Fibroblast of lung (primary cell): ENCODE measurements around the gene HDHD3. TPM values are rescaled to one million over a fixed set of nuclear protein-coding genes. Genes with fewer than 3 reads are reported as not detected.
"Not testable (repeated sequence)": the region's sequence is repeated elsewhere in the genome, so short reads cannot be mapped to it uniquely, and the experiment has no call there.

ENCODE experiments used
- DNase-seq, 2 donors: peaks; one replicate each; pipeline versions ENCODE4 v3.0.0 to v3.0.0-alpha.2; 2010; ENCODE audit warnings: low read depth in 2 of 2
- H2AFZ ChIP-seq: 2 replicates; pipeline ENCODE4 v1.5.1; 2012; ENCODE audit warnings: low read length, control low read depth, inconsistent platforms
- H3K27ac ChIP-seq: 2 replicates; pipeline ENCODE4 v1.5.1; 2011; ENCODE audit warnings: low read length, control low read depth; ENCODE audit not compliant: insufficient read depth
- H3K27me3 ChIP-seq: 2 replicates; pipeline ENCODE4 v1.5.1; 2011; ENCODE audit warnings: mild to moderate bottlenecking, low read length; ENCODE audit not compliant: control insufficient read depth, insufficient read depth
- H3K36me3 ChIP-seq: 2 replicates; pipeline ENCODE4 v1.5.1; 2011; ENCODE audit warnings: low read length; ENCODE audit not compliant: control insufficient read depth, insufficient read depth
- H3K4me1 ChIP-seq: 2 replicates; pipeline ENCODE4 v1.5.1; 2011; ENCODE audit warnings: low read length; ENCODE audit not compliant: control insufficient read depth, insufficient read depth; ENCODE audit errors: extremely low read depth
- H3K4me2 ChIP-seq: 2 replicates; pipeline ENCODE4 v1.5.1; 2011; ENCODE audit warnings: low read length, control low read depth; ENCODE audit not compliant: insufficient read depth; ENCODE audit errors: extremely low read depth
- H3K4me3 ChIP-seq, 4 experiments: fragments of 200-600 bp in 1 of 4; sonication (generic) in 1 of 4; replicated peaks in 1 of 4; 2 replicates each; pipeline ENCODE4 v1.5.1; 2011 to 2016; ENCODE audit warnings: low read length in 4 of 4, low read depth in 3 of 4, mild to moderate bottlenecking in 3 of 4, control low read depth in 2 of 4, inconsistent platforms in 1 of 4, mixed read lengths in 1 of 4; ENCODE audit not compliant: insufficient read depth in 1 of 4; ENCODE audit errors: control extremely low read depth in 1 of 4
- H3K79me2 ChIP-seq: 2 replicates; pipeline ENCODE4 v1.5.1; 2012; ENCODE audit warnings: mild to moderate bottlenecking, low read length, inconsistent platforms; ENCODE audit not compliant: control insufficient read depth, insufficient read depth
- H3K9ac ChIP-seq: 2 replicates; pipeline ENCODE4 v1.5.1; 2011; ENCODE audit warnings: mild to moderate bottlenecking, low read length, control low read depth; ENCODE audit not compliant: insufficient read depth
- H3K9me3 ChIP-seq: 2 replicates; pipeline ENCODE4 v1.5.1; 2012; ENCODE audit warnings: low read depth, low read length; ENCODE audit not compliant: control insufficient read depth, insufficient read depth
- H4K20me1 ChIP-seq: 2 replicates; pipeline ENCODE4 v1.5.1; 2011; ENCODE audit warnings: low read length; ENCODE audit not compliant: control insufficient read depth, insufficient read depth; ENCODE audit errors: extremely low read depth
- CTCF ChIP-seq, 2 donors: IDR thresholded peaks in 1 of 2; conservative IDR thresholded peaks in 1 of 2; 1 replicate in 1 of 2; 2 replicates in 1 of 2; pipeline ENCODE4 v1.5.1; 2011 to 2012; ENCODE audit warnings: low read length in 2 of 2, control low read depth in 1 of 2, inconsistent platforms in 1 of 2, low read depth in 1 of 2, mild to moderate bottlenecking in 1 of 2
- EZH2 ChIP-seq: IDR thresholded peaks from 2 replicates; pipeline ENCODE4 v1.5.1; 2012; ENCODE audit warnings: low read length, control low read depth, mild to moderate bottlenecking; ENCODE audit errors: missing control alignments
- polyA plus RNA-seq, 2 donors: library from polyadenylated mRNA; depleted of rRNA in 1 of 2; stranded (reverse) in 1 of 2; unstranded in 1 of 2; fragments of >200 nt; gene quantifications; 2 replicates each; pipeline ENCODE4 v1.2.1, GENCODE V29; 2011 to 2012; ENCODE audit warnings: missing spikeins in 1 of 2
- total RNA-seq: library from RNA; depleted of rRNA; stranded (reverse); fragments of >200 nt; gene quantifications from 2 replicates; pipeline ENCODE4 v1.2.1, GENCODE V29; 2014

Gene HDHD3
- total and polyA plus RNA-seq, 2 donors (not counting 1 experiment from before 2014, with no cell fraction given), result 6.5 to 14.2 TPM

GRCh38 chr9:113368982-113369854, 7.6 kb downstream of the HDHD3 start:
- Histone ChIP-seq H3K36me3 (peaks cover 3% of the 10 kb centered on the region), H3K79me2 (no peaks in the 10 kb centered on the region), H3K4me3 (no peak overlapping the region), H3K27me3 (no peaks in the 10 kb centered on the region), H3K27ac (no peak overlapping the region), H3K9me3 (no peaks in the 10 kb centered on the region), H3K9ac (no peak overlapping the region), H3K4me1 (no peaks in the 10 kb centered on the region), H3K4me2 (no peak overlapping the region), H4K20me1 (no peaks in the 10 kb centered on the region), H2AFZ (no peak overlapping the region)
- TF ChIP-seq EZH2 (no peak), CTCF (conservative IDR thresholded peaks at IDR 0.05 in 1 of 2, IDR thresholded peaks at IDR 0.05 in 1 of 2; ENCODE audit: low read depth in 1 of 2, low read length in 2 of 2) (no peak)
- no peak for DNase-seq

- Histone ChIP-seq H2AFZ (no peak overlapping the region), H3K4me1 (no peaks in the 10 kb centered on the region), H3K36me3 (no peaks in the 10 kb centered on the region), H3K9ac (no peak overlapping the region), H3K27ac (no peak overlapping the region), H4K20me1 (no peaks in the 10 kb centered on the region), H3K4me3 (no peak overlapping the region), H3K9me3 (no peaks in the 10 kb centered on the region), H3K79me2 (no peaks in the 10 kb centered on the region), H3K27me3 (no peaks in the 10 kb centered on the region), H3K4me2 (no peak overlapping the region)
- no peak for DNase-seq
- no peak for TF ChIP-seq CTCF (conservative IDR thresholded peaks at IDR 0.05 in 1 of 2, IDR thresholded peaks at IDR 0.05 in 1 of 2; ENCODE audit: low read depth in 1 of 2, low read length in 2 of 2)
- no peak for TF ChIP-seq EZH2
These were observed 8.3 kb downstream of the HDHD3 start for GRCh38 chr9:113368348-113368981.

- not testable (repeated sequence) for H3K9ac ChIP-seq, H3K4me2 ChIP-seq, H3K79me2 ChIP-seq, H3K27ac ChIP-seq, H2AFZ ChIP-seq, H3K27me3 ChIP-seq, H3K36me3 ChIP-seq, H3K9me3 ChIP-seq, DNase-seq, H3K4me1 ChIP-seq, H4K20me1 ChIP-seq, H3K4me3 ChIP-seq
These were observed 11.1 kb downstream of the HDHD3 start for GRCh38 chr9:113365652-113366051.
